ENCODE results near the gene TLDC2. TPM values are rescaled to one million over a fixed set of nuclear protein-coding genes. Genes with fewer than 3 reads are reported as not detected.

Gene TLDC2
- total and polyA plus RNA-seq, 2 of the 8 experiments (the other 6 are each of a cell fraction or from before 2014, with no cell fraction given) = 0.29 to 0.34 TPM

DNA sequence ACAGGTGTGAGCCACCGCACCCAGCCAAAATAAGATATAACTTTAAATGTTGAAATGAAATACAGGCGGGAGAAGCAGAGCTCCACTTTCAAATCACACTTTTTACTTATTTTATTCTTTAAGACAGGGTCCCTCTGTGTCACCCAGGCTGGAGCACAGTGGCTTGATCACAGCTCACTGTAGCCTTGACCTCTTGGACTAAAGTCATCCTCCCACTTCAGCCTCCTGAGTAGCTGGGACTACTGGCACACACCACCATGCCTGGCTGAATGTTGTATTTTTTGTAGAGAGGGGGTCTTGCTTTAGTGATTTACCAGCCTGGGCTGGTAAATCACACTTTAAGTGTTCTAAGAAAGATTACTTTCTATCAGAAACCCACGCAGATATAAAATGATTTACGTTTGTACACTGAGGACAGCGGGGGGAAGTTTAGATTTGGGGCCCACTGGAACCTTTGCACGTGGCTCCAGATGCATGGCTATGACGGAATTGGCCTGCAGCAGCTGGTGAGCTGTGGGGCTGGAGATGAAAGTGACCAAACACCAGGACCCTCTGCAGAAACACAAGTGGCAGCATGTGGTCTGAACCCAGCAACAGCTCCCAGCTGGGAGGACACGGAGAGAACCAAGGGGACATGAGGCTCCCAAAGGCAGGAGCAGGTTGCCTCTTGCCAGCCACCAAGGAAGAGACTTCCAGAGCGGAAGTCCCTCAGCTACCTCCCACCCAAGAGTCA is 26.4 kb upstream of the TLDC2 start:
- Histone ChIP-seq H4K91ac (replicated peaks; ENCODE audit: insufficient read length, low read length) (no peak overlapping the region), H4K5ac (ENCODE audit: insufficient read length, low read depth, low read length) (no peak overlapping the region), H3K9ac (replicated peaks in 1 of 4; ENCODE audit: extremely low read depth in 1 of 4, low read depth in 3 of 4, low read length in 3 of 4) (no peak overlapping the region), H4K20me1 (replicated peaks in 1 of 2; ENCODE audit: control insufficient read depth in 1 of 2, insufficient read depth in 2 of 2, low read length in 2 of 2) (peaks cover 0 to 7% of the 10 kb centered on the region in 2 experiments), H2BK20ac (ENCODE audit: low read length) (no peak overlapping the region), H3K18ac (ENCODE audit: extremely low read depth, low read length) (no peak overlapping the region), H2BK5ac (ENCODE audit: low read depth, low read length) (no peak overlapping the region), H3K23me2 (ENCODE audit: low read depth, low read length) (peaks cover 2% of the 10 kb centered on the region; the same call in 1 of the 2 replicates), H3K56ac (replicated peaks; ENCODE audit: insufficient read length, low read depth, low read length) (no peak overlapping the region), H2BK12ac (ENCODE audit: low read depth, low read length) (no peak overlapping the region), H2BK120ac (replicated peaks; ENCODE audit: low read depth, low read length) (no peak overlapping the region), H3K9me3 (ENCODE audit: insufficient read depth in 2 of 2, low read depth in 1 of 2, low read length in 1 of 2) (peaks cover 3 to 4% of the 10 kb centered on the region in 2 experiments; a peak in 3 of 4 replicates), H3K79me1 (ENCODE audit: low read depth, low read length) (peaks cover 2% of the 10 kb centered on the region; the same call in 1 of the 2 replicates), H3K14ac (ENCODE audit: insufficient read length) (no peak overlapping the region), H4K8ac (ENCODE audit: extremely low read depth, insufficient read depth, low read length) (no peak overlapping the region), H3K4me3 (ENCODE audit: extremely low read depth in 1 of 4, insufficient read depth in 2 of 4, low read depth in 3 of 4, low read length in 4 of 4) (no peak overlapping the region), H2AFZ (ENCODE audit: low read length) (no peak overlapping the region), H2AK5ac (ENCODE audit: low read depth, low read length) (no peak overlapping the region), H3K4me1 (replicated peaks in 1 of 4; ENCODE audit: control insufficient read depth in 3 of 4, insufficient read depth in 4 of 4, low read length in 3 of 4) (peaks cover 0 to 2% (median under 1%) of the 10 kb centered on the region in 4 experiments; a peak in 1 of 7 replicates), H3K27me3 (replicated peaks in 1 of 4; ENCODE audit: control insufficient read depth in 3 of 4, extremely low read depth in 1 of 4, insufficient read depth in 3 of 4, low read length in 3 of 4) (no peaks in the 10 kb centered on the region), H3K79me2 (ENCODE audit: control insufficient read depth in 1 of 2, insufficient read depth in 2 of 2, low read length in 2 of 2) (peaks cover 0 to 13% of the 10 kb centered on the region in 2 experiments; a peak in 2 of 4 replicates), H3K27ac (ENCODE audit: low read depth, low read length) (no peak overlapping the region), H3K23ac (ENCODE audit: insufficient read length) (no peak overlapping the region), H3K4ac (replicated peaks; ENCODE audit: insufficient read length, low read depth, low read length) (no peak overlapping the region), H3K36me3 (ENCODE audit: control insufficient read depth in 2 of 4, insufficient read depth in 4 of 4, low read length in 3 of 4) (peaks cover 0 to 3% (median 0%) of the 10 kb centered on the region in 4 experiments; a peak in 2 of 8 replicates), H2BK15ac (ENCODE audit: low read length) (no peak overlapping the region), H3K4me2 (ENCODE audit: insufficient read depth in 1 of 2, low read depth in 2 of 2, low read length in 2 of 2) (no peak overlapping the region)
- no peak for FAIRE-seq
- CTCF ChIA-PET (ENCODE audit: partially characterized antibody) = interaction anchor here (0.9 to 5.6 kb wide), 8 partner anchors 8 to 41 kb away, joined by 3 to 45 read pairs (median 8); a partner anchor contains a TSS
- POLR2A ChIA-PET (ENCODE audit: partially characterized antibody) = interaction anchor here (1.1 to 4.0 kb wide), 5 partner anchors 10 to 276 kb away, joined by 3 to 30 read pairs (median 3); partner anchors contain the start of gene TGIF2
- WGBS, 2 experiments (ENCODE audit: extremely low coverage in 1 of 2, insufficient coverage in 1 of 2, insufficient read length in 1 of 2, insufficient replicate concordance in 2 of 2, low coverage in 1 of 2, low lambda C conversion rate in 2 of 2, missing lambda C conversion rate in 1 of 2) = 86% methylated on average over 9 of the region's 9 CpGs; no CpG with 5 or more reads in 1 of the 2 experiments
- TF ChIP-seq EGR1 (IDR thresholded peaks at IDR 0.05; ENCODE audit: borderline replicate concordance, low read depth, low read length) (no peak), YY1 (IDR thresholded peaks at IDR 0.05; ENCODE audit: low read depth, low read length) (no peak), EP300 (IDR thresholded peaks at IDR 0.05; ENCODE audit: borderline replicate concordance in 1 of 2, low read depth in 2 of 2, low read length in 2 of 2) (no peak), GTF2F1 (IDR thresholded peaks at IDR 0.05; ENCODE audit: borderline replicate concordance, low read depth, low read length) (no peak), RNF2 (IDR thresholded peaks at IDR 0.05; ENCODE audit: borderline replicate concordance, low read depth, low read length, missing control alignments, poor library complexity, severe bottlenecking) (no peak)
- no peak for DNase-seq (ENCODE audit: low read depth in 1 of 2, low spot score in 2 of 2)

Data from H1 (cell line).